Loucy (cell line): ENCODE measurements around the gene PPP6R1.
"Not testable (repeated sequence)": the region's sequence is repeated elsewhere in the genome, so short reads cannot be mapped to it uniquely, and the experiment has no call there.

Experiments used
- H2AFZ ChIP-seq: fragments of 200-600 bp; sonication (generic); 2 replicates; pipeline ENCODE4 v1.6.0; 2016; ENCODE audit warnings: antibody characterized with exemption, mild to moderate bottlenecking, low read length, moderate library complexity
- H3F3A ChIP-seq: fragments of 200-600 bp; 2 replicates; pipeline ENCODE4 v1.6.0; 2016; ENCODE audit warnings: antibody characterized with exemption, low read depth, mild to moderate bottlenecking
- H3K27me3 ChIP-seq: fragments of 200-600 bp; sonication (generic); 2 replicates; pipeline ENCODE4 v1.6.1; 2014; ENCODE audit warnings: low read length, mild to moderate bottlenecking; ENCODE audit not compliant: insufficient read depth, poor library complexity, severe bottlenecking
- H3K36me3 ChIP-seq: fragments of 200-600 bp; sonication (generic); 2 replicates; pipeline ENCODE4 v1.6.1; 2016; ENCODE audit warnings: low read length; ENCODE audit not compliant: insufficient read depth
- H3K4me1 ChIP-seq: fragments of 200-600 bp; sonication (generic); 2 replicates; pipeline ENCODE4 v1.5.1; 2014; ENCODE audit warnings: low read length, mild to moderate bottlenecking; ENCODE audit not compliant: insufficient read depth, poor library complexity, severe bottlenecking
- H3K4me2 ChIP-seq: fragments of 200-600 bp; sonication (generic); 2 replicates; pipeline ENCODE4 v1.6.0; 2014; ENCODE audit warnings: antibody characterized with exemption, low read length, low read depth, mild to moderate bottlenecking; ENCODE audit not compliant: poor library complexity, severe bottlenecking
- H3K4me3 ChIP-seq: fragments of 200-600 bp; sonication (generic); 2 replicates; pipeline ENCODE4 v1.5.1; 2014; ENCODE audit warnings: low read length, mild to moderate bottlenecking, mixed read lengths; ENCODE audit not compliant: poor library complexity, severe bottlenecking
- H3K79me2 ChIP-seq: fragments of 200-600 bp; sonication (generic); 2 replicates; pipeline ENCODE4 v1.6.1; 2014; ENCODE audit warnings: low read length; ENCODE audit not compliant: insufficient read depth
- H3K9ac ChIP-seq: fragments of 200-600 bp; sonication (generic); 2 replicates; pipeline ENCODE4 v1.6.0; 2014; ENCODE audit warnings: mild to moderate bottlenecking, low read depth, low read length, moderate library complexity; ENCODE audit not compliant: poor library complexity, severe bottlenecking
- H3K9me2 ChIP-seq: fragments of 200-600 bp; sonication (generic); replicated peaks from 2 replicates; pipeline ENCODE4 v1.6.1; 2016; ENCODE audit warnings: low read depth, low read length, mixed read lengths
- H3K9me3 ChIP-seq: fragments of 200-600 bp; sonication (generic); 2 replicates; pipeline ENCODE4 v1.6.1; 2014; ENCODE audit warnings: mild to moderate bottlenecking, antibody characterized with exemption, low read length, low read depth; ENCODE audit not compliant: insufficient read depth
- H4K20me1 ChIP-seq: fragments of 200-600 bp; sonication (generic); 2 replicates; pipeline ENCODE4 v1.6.0; 2014; ENCODE audit warnings: antibody characterized with exemption, low read length, mild to moderate bottlenecking; ENCODE audit not compliant: insufficient read depth, poor library complexity, severe bottlenecking
- EZH2phosphoT487 ChIP-seq: fragments of 200-600 bp; IDR thresholded peaks from 2 replicates; pipeline ENCODE4 v1.6.1; 2018; ENCODE audit warnings: antibody characterized with exemption, mild to moderate bottlenecking, moderate library complexity, borderline replicate concordance
- TF ChIP-seq, protein P1 (sequence below): fragments of 200-600 bp; sonication (generic); conservative IDR thresholded peaks from 2 replicates; pipeline ENCODE4 v1.5.1; 2014; ENCODE audit warnings: mild to moderate bottlenecking, antibody characterized with exemption, low read length

The PPP6R1 gene

DNA sequence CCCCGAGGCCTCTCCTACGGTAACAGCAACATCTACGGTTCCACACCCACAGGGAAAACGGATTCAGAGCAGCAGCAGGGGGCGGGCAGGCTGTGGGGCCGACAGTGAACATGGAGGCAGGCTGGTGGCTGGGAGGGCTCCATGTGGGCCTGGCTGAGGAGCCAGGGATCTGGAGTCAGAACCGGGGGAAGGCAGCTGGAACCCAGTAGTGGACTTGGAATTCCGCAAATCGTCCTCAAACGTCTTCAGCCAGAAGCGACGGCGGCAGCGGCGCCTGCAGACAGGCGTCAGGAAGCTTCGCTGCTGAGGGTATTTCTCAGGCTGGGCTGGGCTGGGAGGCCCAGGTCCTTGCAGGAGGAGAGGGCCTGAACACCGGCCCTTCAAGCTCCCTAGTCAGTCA is 32.0 kb downstream of the PPP6R1 start:
- no peak for TF ChIP-seq EZH2phosphoT487
- TF ChIP-seq, protein P1, sequence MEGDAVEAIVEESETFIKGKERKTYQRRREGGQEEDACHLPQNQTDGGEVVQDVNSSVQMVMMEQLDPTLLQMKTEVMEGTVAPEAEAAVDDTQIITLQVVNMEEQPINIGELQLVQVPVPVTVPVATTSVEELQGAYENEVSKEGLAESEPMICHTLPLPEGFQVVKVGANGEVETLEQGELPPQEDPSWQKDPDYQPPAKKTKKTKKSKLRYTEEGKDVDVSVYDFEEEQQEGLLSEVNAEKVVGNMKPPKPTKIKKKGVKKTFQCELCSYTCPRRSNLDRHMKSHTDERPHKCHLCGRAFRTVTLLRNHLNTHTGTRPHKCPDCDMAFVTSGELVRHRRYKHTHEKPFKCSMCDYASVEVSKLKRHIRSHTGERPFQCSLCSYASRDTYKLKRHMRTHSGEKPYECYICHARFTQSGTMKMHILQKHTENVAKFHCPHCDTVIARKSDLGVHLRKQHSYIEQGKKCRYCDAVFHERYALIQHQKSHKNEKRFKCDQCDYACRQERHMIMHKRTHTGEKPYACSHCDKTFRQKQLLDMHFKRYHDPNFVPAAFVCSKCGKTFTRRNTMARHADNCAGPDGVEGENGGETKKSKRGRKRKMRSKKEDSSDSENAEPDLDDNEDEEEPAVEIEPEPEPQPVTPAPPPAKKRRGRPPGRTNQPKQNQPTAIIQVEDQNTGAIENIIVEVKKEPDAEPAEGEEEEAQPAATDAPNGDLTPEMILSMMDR = no peak
- Histone ChIP-seq H3K9ac (no peak overlapping the region), H3K4me3 (no peak overlapping the region), H3K79me2 (peaks cover under 1% of the 10 kb centered on the region; the same call in 1 of the 2 replicates), H3K27me3 (no peaks in the 10 kb centered on the region), H3K36me3 (peaks cover 68% of the 10 kb centered on the region; the same call in 1 of the 2 replicates), H3K9me3 (no peaks in the 10 kb centered on the region), H3K4me2 (no peak overlapping the region), H3K9me2 (no peaks in the 10 kb centered on the region), H2AFZ (no peak overlapping the region), H3F3A (no peaks in the 10 kb centered on the region), H3K4me1 (no peaks in the 10 kb centered on the region), H4K20me1 (peaks cover 66% of the 10 kb centered on the region)

DNA sequence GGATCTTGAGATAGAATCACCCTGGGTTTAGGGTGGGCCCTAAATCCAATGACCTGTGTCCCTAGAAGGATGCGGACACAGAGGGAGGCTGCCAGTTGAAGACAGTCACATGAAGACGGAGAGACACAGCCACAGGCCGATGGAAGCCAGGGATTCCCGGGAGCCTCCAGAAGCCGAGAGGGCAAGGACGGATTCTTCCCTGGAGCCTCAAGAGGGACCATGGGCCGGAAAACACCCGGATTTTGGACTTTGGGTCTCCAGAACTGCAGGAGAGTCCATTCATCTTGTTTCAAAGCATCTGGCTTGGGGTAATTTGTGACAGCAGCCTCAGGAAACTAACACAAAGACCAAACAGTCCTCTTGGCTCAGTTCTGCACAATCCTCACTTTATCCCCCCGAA is 32.5 kb downstream of the PPP6R1 start:
- no peaks in the 10 kb centered on the region for H3K9me2 ChIP-seq
- no peak overlapping the region for H3K4me2 ChIP-seq
- H3K9me3 ChIP-seq = no peaks in the 10 kb centered on the region
- no peak overlapping the region for H3K4me3 ChIP-seq
- H3K36me3 ChIP-seq = peaks cover 63% of the 10 kb centered on the region; the same call in 1 of the 2 replicates
- H3K79me2 ChIP-seq = no peaks in the 10 kb centered on the region
- H3K9ac ChIP-seq = no peak overlapping the region
- no peak for TF ChIP-seq EZH2phosphoT487
- TF ChIP-seq, protein P1 = no peak
- no peaks in the 10 kb centered on the region for H3K27me3 ChIP-seq
- no peaks in the 10 kb centered on the region for H3K4me1 ChIP-seq
- H4K20me1 ChIP-seq = peaks cover 61% of the 10 kb centered on the region
- H3F3A ChIP-seq = no peaks in the 10 kb centered on the region
- H2AFZ ChIP-seq = no peak overlapping the region

DNA sequence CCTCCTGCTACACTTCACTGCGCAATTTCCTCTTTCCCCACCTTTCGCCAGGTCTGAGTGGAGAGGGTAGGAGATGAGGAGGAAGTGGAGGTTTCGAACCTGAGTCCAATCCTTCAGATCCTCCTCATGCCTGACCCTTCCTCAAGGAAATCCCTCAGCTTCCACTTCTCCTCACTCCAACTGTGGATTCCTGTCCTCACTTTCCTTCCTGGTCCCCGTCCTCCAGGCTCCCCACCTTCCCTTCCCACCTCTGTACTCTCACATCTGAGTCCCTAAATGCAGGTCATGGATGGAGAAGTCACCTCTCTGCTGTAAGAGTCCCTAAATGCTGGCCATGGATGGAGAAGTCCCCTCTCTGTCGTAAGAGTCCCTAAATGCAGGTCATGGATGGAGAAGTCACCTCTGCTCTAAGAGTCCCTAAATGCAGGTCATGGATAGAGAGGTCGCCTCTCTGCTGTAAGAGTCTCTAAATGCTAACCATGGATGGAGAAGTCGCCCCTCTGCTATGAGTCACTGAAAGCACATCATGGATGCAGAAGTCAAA is 33.3 kb downstream of the PPP6R1 start:
- no peak overlapping the region for H2AFZ ChIP-seq
- no peaks in the 10 kb centered on the region for H3K27me3 ChIP-seq
- H3K9ac ChIP-seq = no peak overlapping the region
- no peaks in the 10 kb centered on the region for H3K4me1 ChIP-seq
- peaks cover 56% of the 10 kb centered on the region for H4K20me1 ChIP-seq
- peaks cover 57% of the 10 kb centered on the region; the same call in 1 of the 2 replicates for H3K36me3 ChIP-seq
- no peaks in the 10 kb centered on the region for H3K9me3 ChIP-seq
- H3K9me2 ChIP-seq = no peaks in the 10 kb centered on the region
- no peaks in the 10 kb centered on the region for H3F3A ChIP-seq
- no peak overlapping the region for H3K4me2 ChIP-seq
- no peak overlapping the region for H3K4me3 ChIP-seq
- TF ChIP-seq, protein P1 = no peak
- no peak for TF ChIP-seq EZH2phosphoT487
- no peaks in the 10 kb centered on the region for H3K79me2 ChIP-seq

DNA sequence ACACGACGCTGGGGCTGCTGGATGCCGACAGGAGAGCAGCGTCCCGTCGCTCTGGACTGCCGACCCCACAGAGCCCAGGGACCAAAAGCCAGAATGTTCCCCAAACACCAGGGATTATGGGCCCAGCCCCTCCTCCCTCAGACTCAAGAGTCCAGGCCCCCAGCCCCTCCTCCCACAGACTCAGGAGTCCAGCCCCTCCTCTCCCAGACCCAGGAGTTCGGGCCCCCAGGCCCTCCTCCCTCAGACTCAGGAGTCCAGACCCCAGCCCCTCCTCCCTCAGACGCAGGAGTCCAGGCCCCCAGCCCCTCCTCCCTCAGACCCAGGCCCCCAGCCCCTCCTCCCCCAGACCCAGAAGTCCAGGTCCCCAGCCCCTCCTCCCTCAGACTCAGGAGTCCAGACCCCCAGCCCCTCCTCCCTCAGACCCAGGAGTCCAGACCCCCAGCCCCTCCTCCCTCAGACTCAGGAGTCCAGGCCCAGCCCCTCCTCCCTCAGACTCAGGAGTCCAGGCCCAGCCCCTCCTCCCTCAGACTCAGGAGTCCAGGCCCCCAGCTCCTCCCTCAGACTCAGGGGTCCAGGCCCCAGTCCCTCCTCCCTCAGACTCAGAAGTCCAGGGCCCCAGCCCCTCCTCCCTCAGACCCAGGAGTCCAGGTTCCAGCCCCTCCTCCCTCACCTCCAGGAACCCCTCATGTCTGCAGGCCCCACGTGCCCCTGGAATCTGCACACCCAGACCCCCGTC is 34.0 kb downstream of the PPP6R1 start:
- H2AFZ ChIP-seq, H3K27me3 ChIP-seq, H3F3A ChIP-seq, H3K9me2 ChIP-seq, H3K4me2 ChIP-seq, H3K4me1 ChIP-seq, H3K4me3 ChIP-seq, H3K9me3 ChIP-seq, H3K9ac ChIP-seq, H3K79me2 ChIP-seq: not testable (repeated sequence)
- Histone ChIP-seq H3K36me3 (peaks cover 50% of the 10 kb centered on the region; the same call in 1 of the 2 replicates), H4K20me1 (peaks cover 52% of the 10 kb centered on the region)
